Upper lobe of right lung (tissue), 1 donor: ENCODE data around the gene GRIN3A. TPM values are rescaled to one million over a fixed set of nuclear protein-coding genes. Genes with fewer than 3 reads are reported as not detected.

ENCODE experiments used
- ATAC-seq: fragments of 200-7000 bp; cut with Tn5 transposase; one replicate; pipeline ENCODE4 v1.9.1; 2020; ENCODE audit warnings: mild to moderate bottlenecking, moderate library complexity
- DNase-seq: peaks from one replicate; pipeline ENCODE4 v3.0.0-alpha.2; 2020
- H3K27ac ChIP-seq: fragments of 200-600 bp; one replicate; pipeline ENCODE4 v1.8.0; 2022
- H3K27me3 ChIP-seq: fragments of 200-600 bp; one replicate; pipeline ENCODE4 v1.8.0; 2022; ENCODE audit warnings: mild to moderate bottlenecking
- H3K36me3 ChIP-seq: fragments of 200-600 bp; one replicate; pipeline ENCODE4 v1.8.0; 2022
- H3K4me1 ChIP-seq: fragments of 200-600 bp; one replicate; pipeline ENCODE4 v1.8.0; 2022
- H3K4me3 ChIP-seq: fragments of 200-600 bp; one replicate; pipeline ENCODE4 v1.8.0; 2022; ENCODE audit warnings: mild to moderate bottlenecking
- H3K9me3 ChIP-seq: fragments of 200-600 bp; one replicate; pipeline ENCODE4 v1.8.0; 2022
- CTCF ChIP-seq: fragments of 200-600 bp; IDR thresholded peaks from one replicate; pipeline ENCODE4 v1.8.0; 2022; ENCODE audit warnings: antibody characterized with exemption
- intact Hi-C: fragments of 100-400 bp; cut with DNase I; formaldehyde crosslinking; loops from one replicate; pipeline ENCODE4 v1.11.0; 2022
- total RNA-seq: library from RNA; stranded (reverse); fragmentation: NEBNext Ultra II Directional; extraction: Animal tissue kit (Norgen Biotek cat#: 25700); gene quantifications from one replicate; pipeline ENCODE4 v1.2.1, GENCODE V29; 2021
- donor health status: DM: no; HTN: yes; CAD: no; lungs with severe emphysema.

GRIN3A gene
- total RNA-seq, 1 donor from 2014 or later, result 0.06 TPM

- H3K4me3 ChIP-seq, result no peak overlapping the region
- no peak overlapping the region for H3K27ac ChIP-seq
- H3K4me1 ChIP-seq, result peaks cover 5% of the 10 kb centered on the region
- TF ChIP-seq CTCF, result no peak
- no peaks in the 10 kb centered on the region for H3K36me3 ChIP-seq
- no peak for ATAC-seq
- no peak for DNase-seq
- H3K27me3 ChIP-seq, result no peaks in the 10 kb centered on the region
- intact Hi-C loops, result no loop called here
- H3K9me3 ChIP-seq, result no peaks in the 10 kb centered on the region
These were observed 66.9 kb downstream of the GRIN3A start for GRCh38 chr9:101671567-101671966.

- H3K36me3 ChIP-seq, result no peaks in the 10 kb centered on the region
- no peak for DNase-seq
- H3K4me3 ChIP-seq, result no peak overlapping the region
- H3K9me3 ChIP-seq, result no peaks in the 10 kb centered on the region
- H3K4me1 ChIP-seq, result no peaks in the 10 kb centered on the region
- no peaks in the 10 kb centered on the region for H3K27me3 ChIP-seq
- TF ChIP-seq CTCF, result no peak
- intact Hi-C loops, result no loop called here
- ATAC-seq, result no peak
- no peak overlapping the region for H3K27ac ChIP-seq
These were observed 70.0 kb downstream of the GRIN3A start for GRCh38 chr9:101668421-101668820.

- Histone ChIP-seq H3K4me1 (no peaks in the 10 kb centered on the region), H3K27ac (no peak overlapping the region), H3K9me3 (no peaks in the 10 kb centered on the region), H3K36me3 (no peaks in the 10 kb centered on the region), H3K27me3 (no peaks in the 10 kb centered on the region), H3K4me3 (no peak overlapping the region)
- DNase-seq (no peak), ATAC-seq (no peak)
- no peak for TF ChIP-seq CTCF
- intact Hi-C loops, result no loop called here
These were observed 74.0 kb downstream of the GRIN3A start for GRCh38 chr9:101664453-101664852.

GRCh38 chr9:101652601-101653175 is 85.8 kb downstream of the GRIN3A start:
- Histone ChIP-seq H3K27ac (no peak overlapping the region), H3K36me3 (no peaks in the 10 kb centered on the region), H3K4me1 (no peaks in the 10 kb centered on the region), H3K9me3 (no peaks in the 10 kb centered on the region), H3K4me3 (no peak overlapping the region), H3K27me3 (no peaks in the 10 kb centered on the region)
- DNase-seq, result no peak
- intact Hi-C loops, result no loop called here
- ATAC-seq, result no peak
- TF ChIP-seq CTCF, result no peak

- Histone ChIP-seq H3K27me3 (no peaks in the 10 kb centered on the region), H3K36me3 (no peaks in the 10 kb centered on the region), H3K9me3 (no peaks in the 10 kb centered on the region), H3K27ac (no peak overlapping the region), H3K4me3 (no peak overlapping the region), H3K4me1 (no peaks in the 10 kb centered on the region)
- intact Hi-C loops, result no loop called here
- DNase-seq (no peak), ATAC-seq (no peak)
- TF ChIP-seq CTCF, result no peak
These were observed 88.3 kb downstream of the GRIN3A start for GRCh38 chr9:101650142-101650541.

- no peak overlapping the region for H3K27ac ChIP-seq
- H3K9me3 ChIP-seq, result no peaks in the 10 kb centered on the region
- intact Hi-C loops, result no loop called here
- H3K4me3 ChIP-seq, result no peak overlapping the region
- no peaks in the 10 kb centered on the region for H3K36me3 ChIP-seq
- TF ChIP-seq CTCF, result no peak
- H3K4me1 ChIP-seq, result no peaks in the 10 kb centered on the region
- DNase-seq (no peak), ATAC-seq (no peak)
- no peaks in the 10 kb centered on the region for H3K27me3 ChIP-seq
These were observed 90.0 kb downstream of the GRIN3A start for GRCh38 chr9:101648493-101648892.
